GM10266 (cell line): ENCODE results near the gene MS4A4E.

ENCODE experiments used
- DNase-seq: peaks from one replicate; pipeline ENCODE4 v3.0.0; 2012; ENCODE audit errors: extremely low spot score
- TF ChIP-seq, protein P1 (sequence below): IDR thresholded peaks from 2 replicates; pipeline ENCODE4 v1.5.1; 2012; ENCODE audit warnings: mild to moderate bottlenecking, low read depth; ENCODE audit not compliant: control insufficient read depth, insufficient read depth; ENCODE audit errors: missing control alignments

Gene MS4A4E

DNA sequence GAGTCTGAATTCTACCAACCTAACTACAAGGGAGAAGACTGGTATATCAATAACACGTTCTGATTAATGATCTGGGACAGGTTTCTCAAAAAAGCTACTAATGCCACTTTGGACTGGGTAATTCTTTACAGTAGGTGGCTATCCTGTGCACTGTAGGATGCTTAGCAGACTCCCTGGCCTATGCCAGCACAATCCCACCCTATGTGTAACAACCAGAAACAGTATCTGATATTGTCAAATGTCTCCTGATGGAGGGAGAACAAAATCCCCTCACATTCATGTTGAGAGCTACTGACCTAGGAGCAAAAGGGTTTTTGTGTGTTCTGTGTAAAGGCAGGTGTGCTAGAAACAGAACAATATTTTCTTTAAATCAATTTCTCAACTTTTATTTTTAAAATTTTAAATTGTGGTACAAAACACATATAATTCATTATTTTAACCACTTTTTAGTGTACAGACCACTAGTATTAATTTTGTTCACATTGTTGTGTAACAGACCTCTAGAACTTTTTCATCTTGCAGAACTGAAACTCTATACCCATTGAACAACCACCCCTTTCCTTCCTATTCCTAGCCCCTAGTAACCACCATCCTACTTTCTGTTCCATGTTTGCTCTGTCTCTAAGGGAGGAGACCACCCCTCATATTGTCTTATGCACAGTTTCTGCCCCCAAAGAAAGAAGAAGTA, 58.0 kb downstream of the MS4A4E start:
- TF ChIP-seq, protein P1, sequence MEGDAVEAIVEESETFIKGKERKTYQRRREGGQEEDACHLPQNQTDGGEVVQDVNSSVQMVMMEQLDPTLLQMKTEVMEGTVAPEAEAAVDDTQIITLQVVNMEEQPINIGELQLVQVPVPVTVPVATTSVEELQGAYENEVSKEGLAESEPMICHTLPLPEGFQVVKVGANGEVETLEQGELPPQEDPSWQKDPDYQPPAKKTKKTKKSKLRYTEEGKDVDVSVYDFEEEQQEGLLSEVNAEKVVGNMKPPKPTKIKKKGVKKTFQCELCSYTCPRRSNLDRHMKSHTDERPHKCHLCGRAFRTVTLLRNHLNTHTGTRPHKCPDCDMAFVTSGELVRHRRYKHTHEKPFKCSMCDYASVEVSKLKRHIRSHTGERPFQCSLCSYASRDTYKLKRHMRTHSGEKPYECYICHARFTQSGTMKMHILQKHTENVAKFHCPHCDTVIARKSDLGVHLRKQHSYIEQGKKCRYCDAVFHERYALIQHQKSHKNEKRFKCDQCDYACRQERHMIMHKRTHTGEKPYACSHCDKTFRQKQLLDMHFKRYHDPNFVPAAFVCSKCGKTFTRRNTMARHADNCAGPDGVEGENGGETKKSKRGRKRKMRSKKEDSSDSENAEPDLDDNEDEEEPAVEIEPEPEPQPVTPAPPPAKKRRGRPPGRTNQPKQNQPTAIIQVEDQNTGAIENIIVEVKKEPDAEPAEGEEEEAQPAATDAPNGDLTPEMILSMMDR: no peak
- DNase-seq: no peak

DNA sequence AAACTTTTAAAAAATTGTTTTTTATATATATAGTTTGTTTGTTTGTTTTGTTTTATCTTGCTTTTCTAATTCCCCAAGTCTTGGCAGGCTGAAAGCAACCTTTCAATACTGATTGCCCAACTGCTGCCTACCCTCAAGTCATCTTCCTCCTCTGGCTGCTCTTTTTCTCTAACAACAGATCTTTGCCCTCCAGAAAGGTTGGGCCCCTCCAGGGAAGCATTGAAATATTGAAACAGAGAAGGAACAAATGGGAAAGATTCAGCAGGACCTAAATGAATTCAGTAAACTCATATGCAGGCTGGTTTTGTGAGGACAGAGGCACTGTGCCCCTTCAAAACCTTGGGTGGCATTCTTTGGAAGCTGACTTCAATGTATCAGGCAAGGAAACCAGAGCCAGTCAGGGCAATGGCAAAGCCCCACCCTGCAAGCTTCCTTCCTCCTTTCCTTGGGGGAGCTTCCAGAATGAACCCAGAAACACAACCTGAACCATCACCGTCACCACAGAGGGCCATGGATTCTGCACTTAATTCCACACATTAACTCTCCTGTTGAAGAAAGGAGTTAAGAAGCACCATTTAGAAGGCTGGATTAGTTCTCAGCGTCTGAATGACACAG, 59.2 kb downstream of the MS4A4E start:
- TF ChIP-seq, protein P1: no peak
- no peak for DNase-seq

DNA sequence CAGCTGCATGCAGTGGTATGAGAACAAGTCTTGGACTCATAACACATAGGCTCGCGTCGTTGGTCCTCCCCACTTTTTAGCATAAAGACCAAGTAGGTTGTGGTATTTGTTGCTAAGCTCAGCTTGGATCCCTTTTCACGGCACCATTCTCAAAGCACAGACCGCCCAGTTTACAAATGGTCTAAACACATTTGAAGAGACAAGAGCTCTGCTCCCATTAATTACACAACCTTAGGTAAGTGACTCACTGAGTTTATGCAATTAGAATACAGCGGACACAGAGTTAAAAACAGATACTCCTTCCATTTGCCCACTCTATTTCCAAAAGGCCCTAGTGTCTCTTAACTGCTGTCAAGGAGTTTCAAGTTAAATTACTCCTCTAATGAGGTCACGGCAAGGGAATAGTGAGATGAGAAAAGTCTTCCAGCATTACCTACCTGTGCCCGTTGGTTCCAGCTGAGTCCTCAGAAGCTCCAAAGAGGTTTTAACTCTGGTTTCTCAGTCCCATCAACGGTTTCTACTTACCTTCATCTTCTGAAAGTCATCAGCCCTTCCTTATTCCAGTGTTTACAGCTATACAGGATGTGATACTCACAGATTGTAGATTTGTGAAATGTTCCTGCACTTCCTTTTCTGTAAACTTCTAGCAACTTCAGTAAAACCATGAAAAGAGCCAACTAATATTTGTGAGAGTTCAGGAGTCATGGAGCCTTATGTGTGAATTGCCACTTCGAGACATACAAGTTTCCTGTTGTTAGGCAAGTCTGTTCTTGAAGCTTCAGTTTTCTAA, 60.2 kb downstream of the MS4A4E start, which contains the start of gene MS4A6A:
TSS of gene MS4A6A (minus strand) at position 543 of the 790 bp plus-strand sequence. CDS start 1,356 bp downstream, outside the sequence.
- no peak for DNase-seq
- TF ChIP-seq, protein P1: no peak

DNA sequence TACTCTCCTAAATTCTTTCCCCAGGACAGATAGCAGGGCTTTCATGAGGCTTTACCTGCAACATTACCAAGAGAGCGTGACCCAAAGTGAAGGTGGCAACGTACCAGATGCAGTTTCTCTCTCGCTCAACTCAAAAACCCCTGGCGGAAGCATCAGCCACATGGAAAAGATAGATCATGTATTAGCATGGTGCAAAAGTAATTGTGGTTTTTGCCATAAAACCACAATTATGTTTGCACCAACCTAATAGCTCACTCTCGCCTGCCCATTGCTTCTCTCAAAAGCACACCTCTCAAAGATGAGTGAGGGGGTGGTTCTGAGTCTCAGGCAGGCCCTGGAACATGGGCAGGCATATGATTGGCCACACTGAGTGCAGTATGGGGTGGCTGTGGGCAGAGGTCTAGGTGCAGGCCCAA, 67.1 kb downstream of the MS4A4E start:
- DNase-seq: no peak
- TF ChIP-seq, protein P1: no peak

DNA sequence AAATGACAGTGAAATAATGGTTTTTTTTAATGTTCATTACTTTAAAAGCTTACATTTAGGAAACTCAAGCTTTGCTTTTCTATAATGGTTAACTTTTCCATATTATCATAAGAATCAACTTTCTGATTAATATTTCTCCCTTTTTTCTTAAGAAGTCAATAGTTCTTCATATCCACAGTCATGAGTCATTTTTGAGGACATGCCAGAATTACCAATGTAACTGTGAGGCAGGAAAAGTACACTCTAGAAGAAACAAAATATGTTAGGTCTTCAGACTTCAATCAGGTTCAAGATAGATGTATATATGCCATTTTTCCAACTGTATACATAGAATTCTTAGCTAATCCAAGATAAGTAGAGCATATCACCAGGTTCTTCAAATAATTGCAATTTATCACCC, 70.9 kb downstream of the MS4A4E start:
- DNase-seq: no peak
- TF ChIP-seq, protein P1: no peak

DNA sequence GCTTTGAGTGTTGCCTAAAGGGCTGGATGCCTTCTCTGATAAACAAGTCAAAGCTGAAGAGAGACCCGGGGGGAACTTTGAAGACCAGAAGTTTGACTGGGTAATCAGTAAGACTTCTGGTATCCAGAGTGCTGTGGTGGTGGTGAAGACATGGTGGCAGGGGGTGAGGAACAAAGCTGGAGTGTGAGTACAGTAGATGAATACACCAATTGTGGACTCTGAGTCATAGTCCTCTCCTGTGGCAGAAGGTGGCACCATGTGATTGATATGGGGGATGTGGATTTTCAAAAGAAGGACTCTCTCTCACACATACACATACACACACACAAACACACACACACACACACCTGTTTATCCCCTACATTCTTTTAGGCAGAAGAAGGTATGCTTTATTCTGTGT, 72.4 kb downstream of the MS4A4E start:
- no peak for DNase-seq
- TF ChIP-seq, protein P1: no peak

DNA sequence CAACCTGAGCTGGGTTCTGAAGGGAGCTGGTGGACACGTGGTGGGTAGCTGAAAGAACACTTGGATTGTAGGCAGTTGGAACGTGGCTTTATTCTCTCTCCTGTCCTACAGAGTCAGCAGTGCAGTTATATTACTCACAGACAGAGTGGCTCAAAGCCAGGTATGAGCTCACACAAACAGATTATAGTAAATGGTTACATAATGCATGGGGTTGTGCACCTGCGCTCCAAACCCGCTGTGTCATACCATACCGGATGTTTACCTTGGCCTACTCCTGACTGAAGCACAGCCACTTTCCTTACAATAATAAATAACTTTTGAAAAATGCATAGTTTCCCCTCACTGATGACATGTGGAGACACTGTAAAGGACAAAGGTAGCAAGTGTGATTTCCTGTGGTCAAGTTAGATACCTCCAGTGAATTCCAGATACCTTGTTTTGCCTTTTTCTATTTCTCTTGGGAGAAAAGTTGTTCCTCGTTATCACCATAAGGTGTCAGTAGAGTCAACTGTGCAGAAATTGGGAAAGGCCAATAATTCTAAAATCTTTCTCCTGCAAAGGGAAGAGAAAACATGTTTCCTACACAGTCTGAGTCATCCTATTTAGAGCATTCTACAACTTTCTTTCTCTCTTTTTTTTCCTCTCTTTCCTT, 73.5 kb downstream of the MS4A4E start:
- no peak for DNase-seq
- TF ChIP-seq, protein P1: peak; percentile 28
